A172 (cell line): ENCODE measurements around the gene DDRGK1. TPM values are rescaled to one million over a fixed set of nuclear protein-coding genes. Genes with fewer than 3 reads are reported as not detected.
A peak's percentile ranks its signal among the peaks of the same experiment; 100 is the strongest.
"Not testable (repeated sequence)": the region's sequence is repeated elsewhere in the genome, so short reads cannot be mapped to it uniquely, and the experiment has no call there.

ENCODE experiments used
- DNase-seq: peaks from one replicate; pipeline ENCODE4 v3.0.0-alpha.2; 2015; ENCODE audit warnings: low spot score
- total RNA-seq: library from RNA; depleted of rRNA; stranded (reverse); fragments of >200 nt; shearing (Covaris generic); gene quantifications from 2 replicates; pipeline ENCODE4 v1.2.3, GENCODE V29; 2014

Gene DDRGK1
- total RNA-seq, 1 experiment from 2014 or later = 70.0 TPM

GRCh38 chr20:3183896-3184612, 20.4 kb downstream of the DDRGK1 start:
- no peak for DNase-seq

GRCh38 chr20:3182429-3182828, 22.1 kb downstream of the DDRGK1 start:
- not testable (repeated sequence) for DNase-seq

- DNase-seq = no peak
These were observed 23.2 kb downstream of the DDRGK1 start for GRCh38 chr20:3181270-3181669.

- no peak for DNase-seq
These were observed 24.2 kb downstream of the DDRGK1 start for GRCh38 chr20:3180319-3180718.

GRCh38 chr20:3177746-3178485, 26.6 kb downstream of the DDRGK1 start:
- no peak for DNase-seq

- DNase-seq = no peak
These were observed 29.2 kb downstream of the DDRGK1 start for GRCh38 chr20:3175270-3175669.

- DNase-seq = peak; percentile 36
These were observed 29.8 kb downstream of the DDRGK1 start for GRCh38 chr20:3174442-3175261.

GRCh38 chr20:3173610-3174441, 30.7 kb downstream of the DDRGK1 start:
- peak; percentile 56 for DNase-seq

- peak; percentile 62 for DNase-seq
These were observed 31.4 kb downstream of the DDRGK1 start, which contains the start of gene LZTS3 for GRCh38 chr20:3172933-3173609. LZTS3 (minus strand) TSS chr20:3173549; CDS start chr20:3167163, 6,386 bp downstream.

- no peak for DNase-seq
These were observed 32.2 kb downstream of the DDRGK1 start for GRCh38 chr20:3172126-3172932.

- DNase-seq = no peak
These were observed 32.9 kb downstream of the DDRGK1 start for GRCh38 chr20:3171391-3172125.

- DNase-seq = no peak
These were observed 35.5 kb downstream of the DDRGK1 start for GRCh38 chr20:3168829-3169590.

GRCh38 chr20:3168079-3168828, 36.2 kb downstream of the DDRGK1 start:
- DNase-seq = no peak

- no peak for DNase-seq
These were observed 36.8 kb downstream of the DDRGK1 start for GRCh38 chr20:3167738-3168078.

GRCh38 chr20:3166913-3167342, 37.6 kb downstream of the DDRGK1 start:
- no peak for DNase-seq

- no peak for DNase-seq
These were observed 38.1 kb downstream of the DDRGK1 start for GRCh38 chr20:3166338-3166912.
